Measurements from ENCODE around the gene CNNM4.
"Not testable (repeated sequence)": the region's sequence is repeated elsewhere in the genome, so short reads cannot be mapped to it uniquely, and the experiment has no call there.

The CNNM4 gene

GRCh38 chr2:96792772-96793749, 32.4 kb downstream of the CNNM4 start:
- DNase-seq (ENCODE audit: low read depth): no peak

GRCh38 chr2:96795076-96795475, 34.4 kb downstream of the CNNM4 start:
- DNase-seq (ENCODE audit: low read depth): no peak

GRCh38 chr2:96796497-96796896, 35.8 kb downstream of the CNNM4 start:
- not testable (repeated sequence) for DNase-seq (ENCODE audit: low read depth)

GRCh38 chr2:96797066-96797625, 36.4 kb downstream of the CNNM4 start:
- no peak for DNase-seq (ENCODE audit: low read depth)

- DNase-seq (ENCODE audit: low read depth): no peak
Measured at GRCh38 chr2:96798733-96799622, 38.3 kb downstream of the CNNM4 start.

GRCh38 chr2:96799623-96799935, 38.9 kb downstream of the CNNM4 start:
- no peak for DNase-seq (ENCODE audit: low read depth)

GRCh38 chr2:96800061-96801004, 39.6 kb downstream of the CNNM4 start:
- no peak for DNase-seq (ENCODE audit: low read depth)

- peak; percentile 44 for DNase-seq (ENCODE audit: low read depth)
Measured at GRCh38 chr2:96801005-96801785, 40.5 kb downstream of the CNNM4 start.

GRCh38 chr2:96801786-96802595, 41.3 kb downstream of the CNNM4 start:
- no peak for DNase-seq (ENCODE audit: low read depth)

GRCh38 chr2:96802721-96803120, 42.0 kb downstream of the CNNM4 start:
- no peak for DNase-seq (ENCODE audit: low read depth)

GRCh38 chr2:96804986-96805385, 44.3 kb downstream of the CNNM4 start:
- DNase-seq (ENCODE audit: low read depth): no peak

GRCh38 chr2:96805946-96806345, 45.2 kb downstream of the CNNM4 start:
- not testable (repeated sequence) for DNase-seq (ENCODE audit: low read depth)

- no peak for DNase-seq (ENCODE audit: low read depth)
Measured at GRCh38 chr2:96806468-96807126, 45.9 kb downstream of the CNNM4 start.

- no peak for DNase-seq (ENCODE audit: low read depth)
Measured at GRCh38 chr2:96807127-96807471, 46.4 kb downstream of the CNNM4 start.

- no peak for DNase-seq (ENCODE audit: low read depth)
Measured at GRCh38 chr2:96808176-96808837, 47.6 kb downstream of the CNNM4 start.

- no peak for DNase-seq (ENCODE audit: low read depth)
Measured at GRCh38 chr2:96809216-96809882, 48.6 kb downstream of the CNNM4 start.

- DNase-seq (ENCODE audit: low read depth): no peak
Measured at GRCh38 chr2:96809951-96810782, 49.5 kb downstream of the CNNM4 start.

Measured in stimulated activated CD8-positive, alpha-beta memory T cell treated with anti-CD3 and anti-CD28 coated beads, Interleukin-7, amount 100 ng/mL, for 24 hours (primary cell).